Colon (tissue), 2 donors: Measurements from ENCODE around the gene MCTS1.
"Not testable (repeated sequence)": the region's sequence is repeated elsewhere in the genome, so short reads cannot be mapped to it uniquely, and the experiment has no call there.

Source experiments
- FAIRE-seq: peaks from 2 replicates; lab custom pipeline; 2012; peaks lifted over from hg19 to GRCh38; lab: Jason Lieb, UNC
- donor health status: control.
- donor health status: control.

The MCTS1 gene

GRCh38 chrX:120629667-120630537 is 26.0 kb downstream of the MCTS1 start, which contains the start of gene C1GALT1C1:
TSS of gene C1GALT1C1 (minus strand) at chrX:120630054. CDS start at chrX:120627166, 2,888 bp downstream.
- no peak for FAIRE-seq

- no peak for FAIRE-seq
These were observed 34.7 kb downstream of the MCTS1 start for GRCh38 chrX:120638619-120639018.

GRCh38 chrX:120642871-120643270 is 39.0 kb downstream of the MCTS1 start:
- FAIRE-seq = no peak

GRCh38 chrX:120647127-120647526 is 43.2 kb downstream of the MCTS1 start:
- FAIRE-seq = no peak

- not testable (repeated sequence) for FAIRE-seq
These were observed 48.4 kb downstream of the MCTS1 start for GRCh38 chrX:120652256-120652655.

GRCh38 chrX:120653000-120653399 is 49.1 kb downstream of the MCTS1 start:
- no peak for FAIRE-seq

GRCh38 chrX:120660637-120661036 is 56.7 kb downstream of the MCTS1 start:
- no peak for FAIRE-seq
